NCI-H187 (cell line): ENCODE data around the gene SELENOT.

ENCODE experiments used
- DNase-seq, 2 experiments: peaks; one replicate each; lab custom pipeline; 2025; lab: John Stamatoyannopoulos, UW

The SELENOT gene

DNA sequence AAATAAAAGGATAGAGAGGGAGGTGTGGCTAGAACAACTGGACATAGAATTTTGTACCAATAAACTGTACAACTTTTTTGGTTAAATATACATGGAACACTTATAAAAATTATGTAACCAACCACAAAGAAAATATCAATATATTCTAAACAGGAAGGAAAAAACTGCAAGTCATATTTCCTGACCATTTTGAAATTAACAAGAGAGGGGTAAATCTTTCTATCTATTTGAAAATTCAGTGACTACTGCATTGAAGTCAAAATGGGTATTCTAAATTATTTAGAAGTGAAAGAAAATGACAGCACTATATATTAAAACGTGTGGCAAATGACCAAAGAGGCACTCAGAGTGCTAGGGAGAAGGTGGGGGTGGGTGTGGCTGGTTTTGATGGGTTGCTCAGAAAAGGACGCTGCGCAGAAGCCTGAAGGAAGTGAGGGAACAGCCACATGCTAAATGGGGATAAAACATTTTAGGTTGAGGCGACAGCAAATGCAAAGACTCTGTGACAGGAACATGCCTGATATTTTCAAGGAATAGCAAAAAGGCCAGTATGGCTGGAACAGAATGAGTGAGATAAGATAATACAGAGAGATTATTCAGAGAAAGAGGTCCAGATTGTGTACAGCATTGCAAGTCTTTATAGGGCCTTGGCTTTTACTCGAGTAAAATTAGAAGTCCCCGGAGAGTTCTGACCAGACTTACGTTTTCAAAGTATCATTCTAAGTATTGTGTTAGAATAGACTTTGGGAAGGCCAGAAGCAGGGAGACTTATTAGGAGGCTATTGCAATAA, 59.5 kb downstream of the SELENOT start:
- no peak for DNase-seq

DNA sequence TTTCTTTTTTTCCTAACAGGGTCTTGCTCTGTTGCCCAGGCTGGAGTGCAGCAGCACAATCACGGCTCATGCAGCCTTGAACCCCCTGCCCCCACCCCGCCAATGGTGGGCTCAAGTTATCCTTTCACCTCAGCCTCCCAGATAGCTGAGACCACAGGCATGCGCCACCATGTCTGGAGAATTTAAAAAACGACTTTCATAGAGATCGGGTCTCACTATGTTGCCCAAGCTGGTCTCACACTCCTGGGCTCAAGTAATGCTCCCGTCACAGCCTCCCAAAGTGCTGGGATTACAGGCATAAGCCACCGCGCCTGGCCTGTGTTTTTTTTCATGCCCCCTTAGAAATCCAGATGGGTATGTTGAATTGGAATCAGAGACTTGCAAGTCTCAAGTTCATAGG, 60.3 kb downstream of the SELENOT start:
- DNase-seq: no peak

DNA sequence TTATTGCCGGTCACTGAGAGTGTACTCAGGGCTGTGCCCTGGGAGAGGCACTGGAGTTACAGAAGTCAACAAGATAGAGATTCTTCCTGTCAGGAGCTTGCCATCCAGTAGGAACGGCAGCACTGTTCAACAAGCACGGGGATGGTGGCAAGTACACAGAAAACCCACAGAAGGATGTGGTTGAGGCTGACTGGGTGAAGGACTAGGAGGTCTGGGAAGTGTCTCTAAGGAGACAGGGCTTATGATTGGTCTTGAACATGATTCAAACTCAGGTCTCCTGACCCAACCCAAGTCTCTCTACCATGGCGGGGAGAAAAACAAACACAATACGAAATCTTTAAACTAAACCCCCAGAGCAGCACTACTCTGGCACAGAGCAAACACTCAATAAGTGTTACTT, 63.0 kb downstream of the SELENOT start:
- DNase-seq: no peak

DNA sequence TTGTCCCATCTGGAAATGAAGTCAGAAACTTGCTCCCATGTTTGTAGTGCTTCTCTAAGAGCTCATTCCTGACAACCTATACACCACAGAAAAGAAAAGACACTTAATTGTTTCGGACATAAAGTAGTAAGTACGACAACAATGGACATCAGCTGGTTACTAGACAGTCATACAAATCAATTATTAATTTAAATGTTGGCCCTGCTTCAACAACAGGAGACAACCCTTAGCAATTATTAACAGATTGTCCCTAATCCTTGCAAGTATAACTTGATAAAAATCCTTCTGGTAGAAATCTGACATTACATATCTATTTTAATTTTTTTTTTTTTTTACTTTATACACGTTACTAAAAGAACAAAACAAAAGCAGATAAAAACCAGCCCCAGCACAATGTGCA, 70.8 kb downstream of the SELENOT start:
- DNase-seq: no peak

DNA sequence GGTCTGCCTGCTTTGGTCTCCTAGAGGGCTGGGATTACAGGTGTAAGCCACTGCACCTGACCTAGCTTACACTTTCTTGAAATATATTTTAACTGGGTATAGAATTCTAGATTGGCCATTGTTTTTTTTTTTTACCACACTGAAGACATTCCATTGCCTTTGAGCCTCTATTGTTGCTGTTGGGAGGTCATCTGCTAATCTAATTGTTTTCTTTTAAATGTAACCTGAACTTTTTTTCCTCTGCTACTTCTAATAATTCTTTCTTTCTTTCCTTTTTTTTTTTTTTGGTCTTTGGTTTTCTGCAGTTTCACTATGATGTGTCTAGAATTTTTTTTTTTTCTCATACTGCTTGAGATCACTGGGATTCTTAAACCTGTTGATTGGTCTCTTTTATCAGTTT, 72.5 kb downstream of the SELENOT start:
- no peak for DNase-seq
